K562 (cell line): Measurements from ENCODE around the gene MILR1. TPM values are rescaled to one million over a fixed set of nuclear protein-coding genes. Genes with fewer than 3 reads are reported as not detected.
A peak's percentile ranks its signal among the peaks of the same experiment; 100 is the strongest.

Experiments used
- BCL6 ChIP-seq: fragments of 250-450 bp; sonication (Bioruptor Pico); IDR thresholded peaks from 2 replicates; pipeline ENCODE4 v1.4.0; 2020
- BCOR ChIP-seq: fragments of 450-650 bp; IDR thresholded peaks from 2 replicates; pipeline ENCODE4 v1.6.1; 2016
- CBX3 ChIP-seq, 2 experiments: IDR thresholded peaks; 1 replicate in 1 of 2; 2 replicates in 1 of 2; pipeline ENCODE4 v1.6.1; 2012; ENCODE audit warnings: inconsistent platforms in 2 of 2, low read length in 2 of 2, borderline replicate concordance in 1 of 2, control low read depth in 1 of 2
- FOS ChIP-seq: IDR thresholded peaks from 3 replicates; pipeline ENCODE4 v1.6.1; 2011; ENCODE audit not compliant: insufficient read length; ENCODE audit errors: extremely low read depth
- FOXJ2 ChIP-seq: fragments of 200-800 bp; sonication (Bioruptor generic); IDR thresholded peaks from 2 replicates; pipeline ENCODE4 v1.6.1; 2016; ENCODE audit warnings: missing genetic modification characterization, missing compliant biosample characterization
- KAT8 ChIP-seq: fragments of 450-650 bp; IDR thresholded peaks from 2 replicates; pipeline ENCODE4 v1.6.1; 2016; ENCODE audit warnings: low read depth, mild to moderate bottlenecking
- KLF1 ChIP-seq: fragments of 450-650 bp; IDR thresholded peaks from 2 replicates; pipeline ENCODE4 v1.6.1; 2016; ENCODE audit warnings: missing genetic modification characterization, missing compliant biosample characterization
- NR2C1 ChIP-seq, 2 experiments: fragments of 450-650 bp; IDR thresholded peaks; 2 replicates each; pipeline ENCODE4 v1.6.1; 2017; ENCODE audit warnings: mild to moderate bottlenecking in 2 of 2, antibody characterized with exemption in 1 of 2, inconsistent platforms in 1 of 2, missing compliant biosample characterization in 1 of 2, missing genetic modification characterization in 1 of 2
- PTBP1 ChIP-seq: fragments of 200-400 bp; formaldehyde crosslinking; IDR thresholded peaks from 2 replicates; pipeline ENCODE4 v1.6.1; 2017; ENCODE audit warnings: low read depth, low read length
- RAD51 ChIP-seq: fragments of 450-650 bp; IDR thresholded peaks from 2 replicates; pipeline ENCODE4 v1.7.1; 2016; ENCODE audit warnings: low read depth, mild to moderate bottlenecking, borderline replicate concordance
- RBM22 ChIP-seq: fragments of 200-400 bp; formaldehyde crosslinking; IDR thresholded peaks from 2 replicates; pipeline ENCODE4 v1.6.1; 2018; ENCODE audit warnings: low read length, low read depth; ENCODE audit not compliant: poor library complexity, severe bottlenecking
- RBM25 ChIP-seq: fragments of 200-400 bp; formaldehyde crosslinking; IDR thresholded peaks from 2 replicates; pipeline ENCODE4 v1.6.1; 2018; ENCODE audit warnings: low read length, low read depth, moderate library complexity; ENCODE audit not compliant: severe bottlenecking
- THRAP3 ChIP-seq: fragments of 450-650 bp; IDR thresholded peaks from 2 replicates; pipeline ENCODE4 v1.6.1; 2016; ENCODE audit warnings: mild to moderate bottlenecking, inconsistent platforms, borderline replicate concordance
- ZNF121 ChIP-seq: sonication (generic); formaldehyde crosslinking; conservative IDR thresholded peaks from 2 replicates; pipeline ENCODE4 v1.8.0; 2022; ENCODE audit warnings: missing genetic modification reagents
- ZNF444 ChIP-seq: fragments of 250-450 bp; sonication (Bioruptor Pico); IDR thresholded peaks from 2 replicates; pipeline ENCODE4 v1.4.0; 2020; ENCODE audit warnings: mild to moderate bottlenecking, moderate library complexity
- ZNF644 ChIP-seq: fragments of 200-800 bp; sonication (Bioruptor generic); IDR thresholded peaks from 2 replicates; pipeline ENCODE4 v1.6.1; 2016; ENCODE audit warnings: low read depth, missing genetic modification characterization, missing compliant biosample characterization
- ZNF79 ChIP-seq: fragments of 250-450 bp; sonication (Bioruptor Pico); IDR thresholded peaks from 2 replicates; pipeline ENCODE4 v1.4.0; 2020; ENCODE audit warnings: low read depth, mild to moderate bottlenecking, moderate library complexity
- polyA plus RNA-seq, 8 experiments: library from polyadenylated mRNA; depleted of rRNA in 4 of 8; stranded (reverse) in 5 of 8; unstranded in 3 of 8; fragments of >200 nt; fragmentation: Nextera tagmentation in 2 of 8; fragmentation: Illumina TruSeq in 1 of 8; extraction: Ambion mirVana in 2 of 8; extraction: Trizol in 1 of 8; gene quantifications; 2 replicates each; pipeline versions ENCODE4 v1.2.1 to v1.2.3, GENCODE V29; 2011 to 2014; ENCODE audit warnings: inconsistent platforms in 1 of 8, missing spikeins in 1 of 8
- total RNA-seq, 7 experiments: library from RNA; depleted of rRNA in 6 of 7; stranded (reverse); fragments of >200 nt in 6 of 7; fragmentation: Illumina TruSeq in 2 of 7; extraction: Trizol in 2 of 7; gene quantifications; 2 replicates each; pipeline versions ENCODE4 v1.2.1 to v1.2.3, GENCODE V29; 2011 to 2021; ENCODE audit warnings: low replicate concordance in 1 of 7
- TF ChIP-seq, protein P1 (sequence below): fragments of 450-650 bp; IDR thresholded peaks from 2 replicates; pipeline ENCODE4 v1.6.1; 2016; ENCODE audit warnings: low read depth, mild to moderate bottlenecking, moderate library complexity
- TF ChIP-seq, protein P2 (sequence below): sonication (generic); formaldehyde crosslinking; IDR thresholded peaks from 2 replicates; pipeline ENCODE4 v1.9.0; 2022; ENCODE audit warnings: mild to moderate bottlenecking, missing genetic modification reagents
- TF ChIP-seq, protein P3 (sequence below): fragments of 150-350 bp; conservative IDR thresholded peaks from 2 replicates; pipeline ENCODE4 v1.6.1; 2014; ENCODE audit warnings: low read length

MILR1 gene
- total and polyA plus RNA-seq, 9 of the 15 experiments (the other 6 are each of a cell fraction or from before 2014, with no cell fraction given) = 3.8 to 14.1 (median 7.1) TPM

DNA sequence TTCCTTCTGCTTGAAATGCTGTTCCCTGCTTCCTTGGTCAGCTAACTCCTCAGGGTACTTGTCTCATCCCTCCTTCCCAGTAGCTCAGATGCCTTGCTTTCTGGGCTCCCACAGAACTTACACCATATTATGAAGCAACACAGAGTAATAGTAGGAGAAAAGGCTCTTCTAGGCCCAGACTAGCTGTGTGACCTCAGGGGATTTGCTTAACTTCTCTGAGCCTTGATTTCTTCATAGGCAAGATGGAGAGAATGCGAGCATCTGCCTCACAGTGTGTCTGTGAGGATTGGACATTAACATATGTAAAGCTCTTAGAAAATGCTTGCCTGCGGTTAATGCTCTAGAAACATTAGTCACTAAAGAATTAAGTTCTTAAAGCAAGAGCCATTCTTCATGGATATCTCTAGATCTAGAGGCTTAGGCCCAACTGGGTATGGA, 36.0 kb upstream of the MILR1 start (continued):
- TF ChIP-seq BCL6 (CRISPR knock-in tag) = no peak
- TF ChIP-seq, protein P1, sequence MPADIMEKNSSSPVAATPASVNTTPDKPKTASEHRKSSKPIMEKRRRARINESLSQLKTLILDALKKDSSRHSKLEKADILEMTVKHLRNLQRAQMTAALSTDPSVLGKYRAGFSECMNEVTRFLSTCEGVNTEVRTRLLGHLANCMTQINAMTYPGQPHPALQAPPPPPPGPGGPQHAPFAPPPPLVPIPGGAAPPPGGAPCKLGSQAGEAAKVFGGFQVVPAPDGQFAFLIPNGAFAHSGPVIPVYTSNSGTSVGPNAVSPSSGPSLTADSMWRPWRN = no peak
- TF ChIP-seq, protein P2, sequence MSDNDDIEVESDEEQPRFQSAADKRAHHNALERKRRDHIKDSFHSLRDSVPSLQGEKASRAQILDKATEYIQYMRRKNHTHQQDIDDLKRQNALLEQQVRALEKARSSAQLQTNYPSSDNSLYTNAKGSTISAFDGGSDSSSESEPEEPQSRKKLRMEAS (CRISPR knock-in tag) = no peak
- peak; percentile 94 for TF ChIP-seq BCOR
- no peak for TF ChIP-seq CBX3 (IDR thresholded peaks at IDR 0.05; ENCODE audit: borderline replicate concordance in 1 of 2, low read length in 2 of 2)
- TF ChIP-seq ZNF444 (CRISPR knock-in tag) = no peak
- no peak for TF ChIP-seq RAD51
- TF ChIP-seq FOS = no peak
- TF ChIP-seq ZNF79 (CRISPR knock-in tag) = no peak
- TF ChIP-seq ZNF644 = no peak
- TF ChIP-seq, protein P3, sequence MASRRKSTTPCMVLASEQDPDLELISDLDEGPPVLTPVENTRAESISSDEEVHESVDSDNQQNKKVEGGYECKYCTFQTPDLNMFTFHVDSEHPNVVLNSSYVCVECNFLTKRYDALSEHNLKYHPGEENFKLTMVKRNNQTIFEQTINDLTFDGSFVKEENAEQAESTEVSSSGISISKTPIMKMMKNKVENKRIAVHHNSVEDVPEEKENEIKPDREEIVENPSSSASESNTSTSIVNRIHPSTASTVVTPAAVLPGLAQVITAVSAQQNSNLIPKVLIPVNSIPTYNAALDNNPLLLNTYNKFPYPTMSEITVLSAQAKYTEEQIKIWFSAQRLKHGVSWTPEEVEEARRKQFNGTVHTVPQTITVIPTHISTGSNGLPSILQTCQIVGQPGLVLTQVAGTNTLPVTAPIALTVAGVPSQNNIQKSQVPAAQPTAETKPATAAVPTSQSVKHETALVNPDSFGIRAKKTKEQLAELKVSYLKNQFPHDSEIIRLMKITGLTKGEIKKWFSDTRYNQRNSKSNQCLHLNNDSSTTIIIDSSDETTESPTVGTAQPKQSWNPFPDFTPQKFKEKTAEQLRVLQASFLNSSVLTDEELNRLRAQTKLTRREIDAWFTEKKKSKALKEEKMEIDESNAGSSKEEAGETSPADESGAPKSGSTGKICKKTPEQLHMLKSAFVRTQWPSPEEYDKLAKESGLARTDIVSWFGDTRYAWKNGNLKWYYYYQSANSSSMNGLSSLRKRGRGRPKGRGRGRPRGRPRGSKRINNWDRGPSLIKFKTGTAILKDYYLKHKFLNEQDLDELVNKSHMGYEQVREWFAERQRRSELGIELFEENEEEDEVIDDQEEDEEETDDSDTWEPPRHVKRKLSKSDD = no peak
- no peak for TF ChIP-seq KLF1
- TF ChIP-seq THRAP3 = no peak
- TF ChIP-seq KAT8 = no peak
- no peak for TF ChIP-seq ZNF121
- no peak for TF ChIP-seq PTBP1
- no peak for TF ChIP-seq NR2C1 (IDR thresholded peaks at IDR 0.05)
- TF ChIP-seq NR2C1 (tag; IDR thresholded peaks at IDR 0.05) = no peak
- no peak for TF ChIP-seq FOXJ2 (tag)
- no peak for TF ChIP-seq RBM22
- TF ChIP-seq RBM25 = peak; percentile 75
- TF ChIP-seq, all 486 proteins: peak for 8
